Hepatocyte (in vitro differentiated cells): ENCODE results near the gene ARSA. TPM values are rescaled to one million over a fixed set of nuclear protein-coding genes. Genes with fewer than 3 reads are reported as not detected.

Experiments used
- DNase-seq: peaks from one replicate; pipeline ENCODE4 v3.0.0-alpha.2; 2016; ENCODE audit warnings: low spot score
- H2AFZ ChIP-seq: fragments of 200-600 bp; sonication (generic); 2 replicates; pipeline ENCODE4 v1.6.0; 2016; ENCODE audit warnings: antibody characterized with exemption, mild to moderate bottlenecking
- H3K27ac ChIP-seq: fragments of 200-600 bp; sonication (generic); 2 replicates; pipeline ENCODE4 v1.5.1; 2016; ENCODE audit warnings: mild to moderate bottlenecking
- H3K27me3 ChIP-seq: fragments of 200-600 bp; sonication (generic); 2 replicates; pipeline ENCODE4 v1.6.1; 2016
- H3K36me3 ChIP-seq: fragments of 200-600 bp; sonication (generic); replicated peaks from 2 replicates; pipeline ENCODE4 v1.5.1; 2016; ENCODE audit warnings: low read depth; ENCODE audit not compliant: insufficient read depth
- H3K4me1 ChIP-seq: fragments of 200-600 bp; sonication (generic); 2 replicates; pipeline ENCODE4 v1.5.1; 2016; ENCODE audit warnings: mild to moderate bottlenecking, moderate library complexity; ENCODE audit not compliant: insufficient read depth
- H3K4me2 ChIP-seq: fragments of 200-600 bp; sonication (generic); 2 replicates; pipeline ENCODE4 v1.6.0; 2016
- H3K4me3 ChIP-seq: fragments of 200-600 bp; sonication (generic); 2 replicates; pipeline ENCODE4 v1.5.1; 2016; ENCODE audit warnings: mild to moderate bottlenecking
- H3K79me2 ChIP-seq: fragments of 200-600 bp; sonication (generic); 2 replicates; pipeline ENCODE4 v1.6.0; 2017; ENCODE audit warnings: mild to moderate bottlenecking
- H3K9me2 ChIP-seq: fragments of 200-600 bp; sonication (generic); replicated peaks from 2 replicates; pipeline ENCODE4 v1.6.0; 2017; ENCODE audit warnings: mild to moderate bottlenecking; ENCODE audit not compliant: insufficient read depth
- H3K9me3 ChIP-seq: fragments of 200-600 bp; sonication (generic); 2 replicates; pipeline ENCODE4 v1.5.1; 2016; ENCODE audit warnings: low read depth, mild to moderate bottlenecking
- H4K20me1 ChIP-seq: fragments of 200-600 bp; sonication (generic); 2 replicates; pipeline ENCODE4 v1.6.0; 2016; ENCODE audit warnings: mild to moderate bottlenecking; ENCODE audit not compliant: insufficient read depth, poor library complexity, severe bottlenecking
- EZH2 ChIP-seq: fragments of 200-600 bp; sonication (generic); IDR thresholded peaks from 2 replicates; pipeline ENCODE4 v1.6.1; 2016; ENCODE audit warnings: antibody characterized with exemption, mild to moderate bottlenecking, borderline replicate concordance
- EZH2phosphoT487 ChIP-seq: fragments of 200-600 bp; sonication (generic); IDR thresholded peaks from one replicate; pipeline ENCODE4 v1.6.1; 2018; ENCODE audit warnings: antibody characterized with exemption, mild to moderate bottlenecking, low read depth, moderate library complexity; ENCODE audit not compliant: unreplicated experiment, severe bottlenecking
- WGBS: methylation state at CpG from one replicate; pipeline ENCODE4 v1.1.6; 2016; ENCODE audit warnings: low lambda C conversion rate; ENCODE audit errors: missing lambda C conversion rate; 5-methylcytosine and 5-hydroxymethylcytosine counted together
- polyA plus RNA-seq: library from polyadenylated mRNA; unstranded; fragments of >200 nt; fragmentation: Nextera tagmentation; extraction: Ambion mirVana; gene quantifications from 2 replicates; pipeline ENCODE4 v1.2.1, GENCODE V29; 2016
- total RNA-seq: library from RNA; depleted of rRNA; stranded (reverse); fragments of >200 nt; gene quantifications from 2 replicates; pipeline ENCODE4 v1.2.3, GENCODE V29; 2014
- TF ChIP-seq, protein P1 (sequence below): fragments of 200-600 bp; sonication (generic); IDR thresholded peaks from 2 replicates; pipeline ENCODE4 v1.5.1; 2016; ENCODE audit warnings: antibody characterized with exemption, mild to moderate bottlenecking; ENCODE audit not compliant: poor library complexity

ARSA gene
- total and polyA plus RNA-seq, 2 experiments from 2014 or later: 20.6 to 31.3 TPM

DNA sequence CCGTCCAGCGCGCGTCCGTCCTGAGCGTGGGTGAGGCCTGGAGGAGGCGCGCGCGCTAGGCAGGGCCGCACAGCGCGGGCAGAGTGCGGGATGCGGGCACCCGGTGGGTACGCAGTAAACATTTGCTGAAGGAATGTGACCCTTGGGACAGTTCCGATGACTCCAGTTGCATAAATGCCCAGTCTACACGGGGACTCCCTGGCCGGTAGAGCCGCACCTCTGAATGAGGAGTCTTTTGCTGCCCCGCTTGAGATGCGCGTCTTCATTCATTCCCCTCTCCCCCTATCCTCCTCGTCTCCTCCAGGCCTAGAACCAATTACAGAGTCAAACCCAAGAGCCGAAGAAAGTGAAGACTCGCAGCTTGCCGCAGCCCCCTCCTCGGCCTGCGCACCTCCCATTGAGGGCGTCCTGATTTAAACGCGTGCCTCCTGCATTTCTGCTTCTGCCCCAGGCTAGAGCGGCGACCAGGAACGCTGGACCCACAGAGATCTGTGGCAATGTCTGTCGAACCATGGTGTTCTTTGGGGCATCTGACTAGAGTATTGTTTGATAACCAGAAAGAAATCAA, 44.6 kb downstream of the ARSA start:
- Histone ChIP-seq H3K4me1 (peaks cover 13% of the 10 kb centered on the region), H3K4me3 (peak overlapping the region; percentile 32), H4K20me1 (no peaks in the 10 kb centered on the region), H3K9me3 (no peaks in the 10 kb centered on the region), H3K79me2 (peaks cover 18% of the 10 kb centered on the region), H3K36me3 (no peaks in the 10 kb centered on the region), H2AFZ (peak overlapping the region; percentile 24), H3K27ac (peak overlapping the region; percentile 6), H3K4me2 (peak overlapping the region; percentile 81), H3K27me3 (no peaks in the 10 kb centered on the region), H3K9me2 (no peaks in the 10 kb centered on the region)
- no peak for TF ChIP-seq EZH2phosphoT487
- no peak for TF ChIP-seq EZH2
- TF ChIP-seq, protein P1, sequence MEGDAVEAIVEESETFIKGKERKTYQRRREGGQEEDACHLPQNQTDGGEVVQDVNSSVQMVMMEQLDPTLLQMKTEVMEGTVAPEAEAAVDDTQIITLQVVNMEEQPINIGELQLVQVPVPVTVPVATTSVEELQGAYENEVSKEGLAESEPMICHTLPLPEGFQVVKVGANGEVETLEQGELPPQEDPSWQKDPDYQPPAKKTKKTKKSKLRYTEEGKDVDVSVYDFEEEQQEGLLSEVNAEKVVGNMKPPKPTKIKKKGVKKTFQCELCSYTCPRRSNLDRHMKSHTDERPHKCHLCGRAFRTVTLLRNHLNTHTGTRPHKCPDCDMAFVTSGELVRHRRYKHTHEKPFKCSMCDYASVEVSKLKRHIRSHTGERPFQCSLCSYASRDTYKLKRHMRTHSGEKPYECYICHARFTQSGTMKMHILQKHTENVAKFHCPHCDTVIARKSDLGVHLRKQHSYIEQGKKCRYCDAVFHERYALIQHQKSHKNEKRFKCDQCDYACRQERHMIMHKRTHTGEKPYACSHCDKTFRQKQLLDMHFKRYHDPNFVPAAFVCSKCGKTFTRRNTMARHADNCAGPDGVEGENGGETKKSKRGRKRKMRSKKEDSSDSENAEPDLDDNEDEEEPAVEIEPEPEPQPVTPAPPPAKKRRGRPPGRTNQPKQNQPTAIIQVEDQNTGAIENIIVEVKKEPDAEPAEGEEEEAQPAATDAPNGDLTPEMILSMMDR: no peak
- no peak for DNase-seq
- WGBS: 9% methylated on average over 24 of the region's 37 CpGs

DNA sequence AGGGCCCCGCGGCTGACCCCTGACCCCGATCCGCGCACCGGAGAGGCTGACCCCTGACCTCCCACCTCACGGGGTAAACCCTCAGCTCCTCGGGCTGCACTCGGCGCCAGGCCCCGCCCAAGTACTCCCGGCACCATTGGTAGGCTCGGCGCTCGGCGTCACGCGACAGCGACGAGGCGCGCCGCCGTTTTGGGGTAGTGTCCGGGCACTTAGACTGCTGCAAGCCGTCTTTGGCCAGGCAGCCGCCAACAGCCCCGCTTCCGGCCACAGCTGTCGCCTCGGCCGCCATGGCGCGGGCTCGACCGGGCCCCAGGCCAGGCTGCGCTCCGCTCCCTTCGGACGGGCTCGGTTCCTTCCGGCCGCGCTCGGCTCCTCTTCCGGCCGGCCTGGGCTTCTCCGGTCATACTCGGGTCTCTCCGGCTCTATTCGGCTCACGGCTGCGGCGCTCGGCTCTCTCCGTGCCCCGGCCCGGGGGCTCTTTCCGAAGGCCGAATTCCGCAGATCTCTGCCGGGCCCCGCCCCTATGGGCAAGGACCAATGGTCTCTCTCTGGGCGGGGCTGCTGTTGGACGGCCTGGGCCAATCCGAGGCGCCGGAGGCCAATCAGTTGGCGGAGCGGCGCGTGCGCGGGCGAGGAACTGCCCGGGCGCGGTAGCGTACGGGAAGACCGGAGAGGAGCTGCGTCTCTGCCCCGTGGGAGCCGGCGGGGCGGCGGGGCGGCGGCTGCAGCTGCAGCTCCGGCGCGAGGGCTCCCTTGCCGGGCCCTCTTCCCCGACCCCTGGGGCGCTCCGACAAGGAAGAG, 45.3 kb downstream of the ARSA start, which contains the start of gene CHKB:
TSS of gene CHKB (minus strand) at position 357 of the 801 bp plus-strand sequence. CDS start at position 289, 68 bp downstream.
- Histone ChIP-seq H3K27ac (peak within 1 kb of the TSS; percentile 93), H4K20me1 (no peaks in the 10 kb centered on the region), H3K4me1 (peaks cover 13% of the 10 kb centered on the region), H3K36me3 (no peaks in the 10 kb centered on the region), H3K9me2 (no peaks in the 10 kb centered on the region), H3K4me3 (peak within 1 kb of the TSS; percentile 32), H3K79me2 (peaks cover 18% of the 10 kb centered on the region), H3K4me2 (peak within 1 kb of the TSS; percentile 92), H3K9me3 (no peaks in the 10 kb centered on the region), H3K27me3 (no peaks in the 10 kb centered on the region), H2AFZ (peak within 1 kb of the TSS; percentile 39)
- peak; percentile 99 for DNase-seq
- TF ChIP-seq EZH2: no peak
- TF ChIP-seq, protein P1: no peak
- no peak for TF ChIP-seq EZH2phosphoT487
- WGBS: under 1% methylated on average over 79 of the region's 96 CpGs

DNA sequence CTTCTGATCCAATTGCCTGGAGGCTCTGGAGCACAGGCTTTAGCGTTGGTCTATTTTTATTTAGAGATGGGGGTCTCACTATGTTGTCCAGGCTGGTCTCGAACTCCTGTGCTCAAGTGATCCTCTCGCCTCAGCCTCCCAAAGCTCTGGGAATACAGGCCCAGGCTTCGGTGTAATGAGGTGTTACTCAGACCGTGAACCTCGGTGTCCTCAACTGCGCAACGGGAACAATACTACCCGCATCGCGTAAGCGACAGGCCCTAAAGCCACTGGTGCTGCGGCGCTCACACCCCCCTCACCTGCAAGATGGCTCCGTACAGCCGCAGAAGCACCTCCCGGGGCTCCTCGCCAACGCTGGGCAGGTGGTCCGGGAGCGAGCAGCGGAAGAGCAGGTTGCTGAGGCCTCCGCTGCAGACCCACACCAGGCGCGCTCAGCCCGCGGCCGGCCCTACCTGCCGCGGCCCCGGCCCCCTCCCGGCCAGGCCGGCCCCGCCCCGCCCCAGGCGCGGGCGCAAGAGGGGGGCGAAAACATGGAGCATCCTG, 45.9 kb downstream of the ARSA start:
- no peak for DNase-seq
- peak overlapping the region; percentile 92 for H3K4me2 ChIP-seq
- H2AFZ ChIP-seq: peak overlapping the region; percentile 39
- no peaks in the 10 kb centered on the region for H3K27me3 ChIP-seq
- H4K20me1 ChIP-seq: no peaks in the 10 kb centered on the region
- TF ChIP-seq EZH2: no peak
- TF ChIP-seq EZH2phosphoT487: no peak
- TF ChIP-seq, protein P1: no peak
- H3K9me2 ChIP-seq: no peaks in the 10 kb centered on the region
- 8% methylated on average over 27 of the region's 39 CpGs for WGBS
- H3K79me2 ChIP-seq: peaks cover 18% of the 10 kb centered on the region
- H3K27ac ChIP-seq: peak overlapping the region; percentile 93
- H3K4me3 ChIP-seq: peak overlapping the region; percentile 23
- no peaks in the 10 kb centered on the region for H3K9me3 ChIP-seq
- H3K36me3 ChIP-seq: no peaks in the 10 kb centered on the region
- H3K4me1 ChIP-seq: peaks cover 13% of the 10 kb centered on the region
